Esophagus muscularis mucosa (tissue), 3 donors: Measurements from ENCODE around the gene DENND2A.

Experiments used
- POLR2A ChIP-seq: fragments of 450-650 bp; IDR thresholded peaks from one replicate; pipeline ENCODE4 v1.6.1; 2017; ENCODE audit warnings: antibody characterized with exemption, moderate library complexity, mild to moderate bottlenecking, low read depth
- POLR2AphosphoS5 ChIP-seq, 2 donors: sonication (generic); formaldehyde crosslinking; IDR thresholded peaks; one replicate each; pipeline ENCODE4 v1.6.1; 2017; ENCODE audit warnings: antibody characterized with exemption in 2 of 2
- TF ChIP-seq, protein P1 (sequence below), 3 experiments: fragments of 200-600 bp in 2 of 3; fragments of 450-650 bp in 1 of 3; sonication (generic) in 2 of 3; IDR thresholded peaks; one replicate each; pipeline ENCODE4 v1.5.1; 2017 to 2019; ENCODE audit warnings: antibody characterized with exemption in 3 of 3, mild to moderate bottlenecking in 2 of 3, moderate library complexity in 1 of 3

- no peak for TF ChIP-seq POLR2AphosphoS5 (IDR thresholded peaks at IDR 0.05)
- TF ChIP-seq POLR2A: no peak
- TF ChIP-seq, protein P1, sequence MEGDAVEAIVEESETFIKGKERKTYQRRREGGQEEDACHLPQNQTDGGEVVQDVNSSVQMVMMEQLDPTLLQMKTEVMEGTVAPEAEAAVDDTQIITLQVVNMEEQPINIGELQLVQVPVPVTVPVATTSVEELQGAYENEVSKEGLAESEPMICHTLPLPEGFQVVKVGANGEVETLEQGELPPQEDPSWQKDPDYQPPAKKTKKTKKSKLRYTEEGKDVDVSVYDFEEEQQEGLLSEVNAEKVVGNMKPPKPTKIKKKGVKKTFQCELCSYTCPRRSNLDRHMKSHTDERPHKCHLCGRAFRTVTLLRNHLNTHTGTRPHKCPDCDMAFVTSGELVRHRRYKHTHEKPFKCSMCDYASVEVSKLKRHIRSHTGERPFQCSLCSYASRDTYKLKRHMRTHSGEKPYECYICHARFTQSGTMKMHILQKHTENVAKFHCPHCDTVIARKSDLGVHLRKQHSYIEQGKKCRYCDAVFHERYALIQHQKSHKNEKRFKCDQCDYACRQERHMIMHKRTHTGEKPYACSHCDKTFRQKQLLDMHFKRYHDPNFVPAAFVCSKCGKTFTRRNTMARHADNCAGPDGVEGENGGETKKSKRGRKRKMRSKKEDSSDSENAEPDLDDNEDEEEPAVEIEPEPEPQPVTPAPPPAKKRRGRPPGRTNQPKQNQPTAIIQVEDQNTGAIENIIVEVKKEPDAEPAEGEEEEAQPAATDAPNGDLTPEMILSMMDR (IDR thresholded peaks at IDR 0.05): no peak
Observed at GRCh38 chr7:140669352-140669751, 28.7 kb upstream of the DENND2A start.
